Measurements from ENCODE around the gene INPP5B.

GRCh38 chr1:37822906-37823815 lies 123.7 kb downstream of the INPP5B start:
- TF ChIP-seq EZH2phosphoT487 (IDR thresholded peaks at IDR 0.05; ENCODE audit: insufficient read depth, low read depth) (no peak), EZH2 (IDR thresholded peaks at IDR 0.05; ENCODE audit: insufficient read depth, poor library complexity, severe bottlenecking) (no peak)

Data from GM23248 (cell line).